ENCODE results near the gene PLA2G5. TPM values are rescaled to one million over a fixed set of nuclear protein-coding genes. Genes with fewer than 3 reads are reported as not detected.

PLA2G5 gene
- polyA plus RNA-seq, 2 donors = 4.0 to 4.2 TPM

DNA sequence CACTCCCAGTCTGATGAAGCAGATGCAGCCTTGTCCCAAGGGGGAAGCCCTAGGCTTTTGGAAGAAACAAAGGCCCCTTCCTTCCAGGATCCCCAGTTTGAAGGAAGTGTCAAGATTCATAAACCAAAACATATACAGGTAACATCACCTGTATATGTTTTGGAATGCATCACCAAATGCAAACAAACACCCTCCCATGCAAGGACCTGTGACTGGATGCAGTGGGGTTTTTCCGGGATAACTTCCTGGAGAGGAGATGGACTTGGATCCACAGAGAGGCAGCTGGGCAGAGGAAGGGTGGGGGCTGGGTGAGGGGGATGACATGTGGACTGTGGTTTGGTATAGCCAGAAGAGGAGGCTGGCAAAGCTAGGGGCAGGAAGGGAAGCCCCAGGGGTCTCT, 67.6 kb downstream of the PLA2G5 start:
- H3K4me1 ChIP-seq (ENCODE audit: control insufficient read depth in 2 of 2, insufficient read depth in 2 of 2, low read length in 1 of 2) = peaks cover 0 to 3% of the 10 kb centered on the region in 2 donors
- H3K36me3 ChIP-seq (ENCODE audit: control insufficient read depth in 2 of 2, insufficient read depth in 2 of 2, low read length in 1 of 2) = no peaks in the 10 kb centered on the region
- H3K27ac ChIP-seq (ENCODE audit: low read depth in 2 of 2, low read length in 1 of 2) = no peak overlapping the region
- H3K9me3 ChIP-seq (ENCODE audit: control insufficient read depth in 2 of 2, insufficient read depth in 1 of 2, low read depth in 1 of 2, low read length in 1 of 2) = no peaks in the 10 kb centered on the region
- H3K4me3 ChIP-seq (ENCODE audit: low read depth in 1 of 2, low read length in 2 of 2) = no peak overlapping the region
- H3K27me3 ChIP-seq (ENCODE audit: control insufficient read depth in 1 of 2, insufficient read depth in 2 of 2, low read length in 2 of 2) = no peaks in the 10 kb centered on the region
- WGBS, 2 donors = 86 to 87% methylated on average over 1 of the region's 1 CpG

GRCh38 chr1:20138346-20138745, 68.4 kb downstream of the PLA2G5 start:
- Histone ChIP-seq H3K4me1 (ENCODE audit: control insufficient read depth in 2 of 2, insufficient read depth in 2 of 2, low read length in 1 of 2) (peaks cover 0 to 3% of the 10 kb centered on the region in 2 donors), H3K36me3 (ENCODE audit: control insufficient read depth in 2 of 2, insufficient read depth in 2 of 2, low read length in 1 of 2) (no peaks in the 10 kb centered on the region), H3K9me3 (ENCODE audit: control insufficient read depth in 2 of 2, insufficient read depth in 1 of 2, low read depth in 1 of 2, low read length in 1 of 2) (no peaks in the 10 kb centered on the region), H3K27ac (ENCODE audit: low read depth in 2 of 2, low read length in 1 of 2) (no peak overlapping the region), H3K27me3 (ENCODE audit: control insufficient read depth in 1 of 2, insufficient read depth in 2 of 2, low read length in 2 of 2) (no peaks in the 10 kb centered on the region), H3K4me3 (ENCODE audit: low read depth in 1 of 2, low read length in 2 of 2) (no peak overlapping the region)
- WGBS, 2 donors = 90 to 91% methylated on average over 6 of the region's 6 CpGs

DNA sequence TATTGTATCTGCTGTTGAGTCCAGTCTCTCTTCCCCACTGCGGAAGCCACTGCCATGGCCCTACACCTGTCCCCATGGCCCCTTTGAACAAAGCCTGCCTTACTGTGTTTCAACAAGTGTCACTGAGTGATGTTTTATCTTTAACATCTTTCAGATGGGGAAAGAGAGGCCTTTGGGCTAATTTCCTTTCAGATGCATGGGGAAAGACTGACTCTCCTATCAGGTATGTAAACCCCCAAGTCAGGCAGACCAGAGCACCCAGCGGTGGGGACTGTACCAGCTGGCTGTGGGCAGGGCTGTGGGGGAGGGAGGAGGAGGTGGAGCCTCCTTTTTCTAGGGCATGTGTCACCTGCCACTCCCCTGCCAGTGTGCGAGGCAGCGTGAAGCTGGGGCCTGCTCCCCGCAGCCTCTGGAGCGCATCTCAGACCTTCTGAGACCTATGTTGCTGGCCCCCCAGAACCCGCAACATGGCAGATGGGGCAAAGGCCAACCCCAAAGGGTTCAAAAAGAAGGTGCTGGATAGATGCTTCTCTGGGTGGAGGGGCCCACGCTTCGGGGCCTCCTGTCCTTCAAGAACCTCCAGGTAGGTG, 69.1 kb downstream of the PLA2G5 start, which contains the start of gene PLA2G2F:
TSS of gene PLA2G2F (plus strand) at position 363 of the 590 bp plus-strand sequence. CDS start at position 468, 105 bp downstream.
- Histone ChIP-seq H3K4me1 (ENCODE audit: control insufficient read depth in 2 of 2, insufficient read depth in 2 of 2, low read length in 1 of 2) (peaks cover 0 to 3% of the 10 kb centered on the region in 2 donors), H3K27ac (ENCODE audit: low read depth in 2 of 2, low read length in 1 of 2) (no peak within 1 kb of the TSS), H3K27me3 (ENCODE audit: control insufficient read depth in 1 of 2, insufficient read depth in 2 of 2, low read length in 2 of 2) (no peaks in the 10 kb centered on the region), H3K9me3 (ENCODE audit: control insufficient read depth in 2 of 2, insufficient read depth in 1 of 2, low read depth in 1 of 2, low read length in 1 of 2) (no peaks in the 10 kb centered on the region), H3K4me3 (ENCODE audit: low read depth in 1 of 2, low read length in 2 of 2) (no peak within 1 kb of the TSS), H3K36me3 (ENCODE audit: control insufficient read depth in 2 of 2, insufficient read depth in 2 of 2, low read length in 1 of 2) (no peaks in the 10 kb centered on the region)
- WGBS, 2 donors = 89 to 91% methylated on average over 9 of the region's 9 CpGs

- no peaks in the 10 kb centered on the region for H3K36me3 ChIP-seq (ENCODE audit: control insufficient read depth in 2 of 2, insufficient read depth in 2 of 2, low read length in 1 of 2)
- H3K27me3 ChIP-seq (ENCODE audit: control insufficient read depth in 1 of 2, insufficient read depth in 2 of 2, low read length in 2 of 2) = no peaks in the 10 kb centered on the region
- 82 to 89% methylated on average over 13 of the region's 13 CpGs for WGBS, 2 donors
Measured at GRCh38 chr1:20139776-20140612, 70.0 kb downstream of the PLA2G5 start.

DNA sequence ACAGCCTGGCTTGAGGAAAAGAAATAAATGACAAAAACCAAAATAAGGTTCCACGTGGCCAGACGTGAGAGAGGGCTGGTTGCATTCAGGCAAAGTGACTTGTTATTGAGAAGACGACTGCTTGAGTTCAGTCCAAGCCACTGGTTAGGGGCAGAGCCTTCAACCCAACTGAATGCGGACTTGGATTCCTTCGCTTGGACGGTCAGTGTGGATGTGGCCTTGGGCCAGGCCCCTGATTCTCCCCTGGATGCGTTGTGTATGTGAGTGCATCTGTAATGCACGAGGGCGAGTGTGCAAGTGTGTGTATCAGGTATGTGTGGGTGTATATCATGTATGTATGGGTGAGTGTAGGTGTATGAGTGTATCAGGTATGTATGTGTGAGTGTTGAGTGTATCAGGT, 71.0 kb downstream of the PLA2G5 start:
- Histone ChIP-seq H3K36me3 (ENCODE audit: control insufficient read depth in 2 of 2, insufficient read depth in 2 of 2, low read length in 1 of 2) (no peaks in the 10 kb centered on the region), H3K9me3 (ENCODE audit: control insufficient read depth in 2 of 2, insufficient read depth in 1 of 2, low read depth in 1 of 2, low read length in 1 of 2) (no peaks in the 10 kb centered on the region), H3K4me3 (ENCODE audit: low read depth in 1 of 2, low read length in 2 of 2) (no peak overlapping the region), H3K4me1 (ENCODE audit: control insufficient read depth in 2 of 2, insufficient read depth in 2 of 2, low read length in 1 of 2) (peaks cover 0 to 6% of the 10 kb centered on the region in 2 donors), H3K27me3 (ENCODE audit: control insufficient read depth in 1 of 2, insufficient read depth in 2 of 2, low read length in 2 of 2) (no peaks in the 10 kb centered on the region), H3K27ac (ENCODE audit: low read depth in 2 of 2, low read length in 1 of 2) (no peak overlapping the region)
- 85 to 87% methylated on average over 9 of the region's 9 CpGs for WGBS, 2 donors

More at GRCh38 chr1:20139776-20140612, 70.0 kb downstream of the PLA2G5 start:
- Histone ChIP-seq H3K4me1 (ENCODE audit: control insufficient read depth in 2 of 2, insufficient read depth in 2 of 2, low read length in 1 of 2) (peaks cover 0 to 6% of the 10 kb centered on the region in 2 donors), H3K9me3 (ENCODE audit: control insufficient read depth in 2 of 2, insufficient read depth in 1 of 2, low read depth in 1 of 2, low read length in 1 of 2) (no peaks in the 10 kb centered on the region), H3K27ac (ENCODE audit: low read depth in 2 of 2, low read length in 1 of 2) (no peak overlapping the region), H3K4me3 (ENCODE audit: low read depth in 1 of 2, low read length in 2 of 2) (no peak overlapping the region)

DNA sequence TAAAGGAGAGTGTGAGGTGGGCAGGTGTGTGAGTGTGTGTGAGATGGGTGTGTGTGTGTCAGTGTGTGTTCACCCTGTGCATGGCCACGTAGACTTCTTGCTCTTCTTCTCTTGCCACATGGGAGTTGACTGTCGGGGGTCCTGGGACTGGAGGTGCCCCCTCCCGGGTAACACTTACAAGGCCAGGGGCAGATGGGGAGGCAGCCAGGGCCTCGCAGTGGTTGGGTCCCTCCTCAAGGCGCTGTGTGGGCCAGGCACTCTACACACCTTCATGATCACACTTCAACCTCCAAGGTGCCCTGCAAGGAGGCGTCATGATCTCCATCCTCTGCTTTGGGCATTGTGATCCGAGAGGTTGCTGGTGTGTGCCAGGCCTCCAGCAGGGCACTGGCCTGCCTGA, 71.5 kb downstream of the PLA2G5 start:
- H3K9me3 ChIP-seq (ENCODE audit: control insufficient read depth in 2 of 2, insufficient read depth in 1 of 2, low read depth in 1 of 2, low read length in 1 of 2) = no peaks in the 10 kb centered on the region
- H3K27me3 ChIP-seq (ENCODE audit: control insufficient read depth in 1 of 2, insufficient read depth in 2 of 2, low read length in 2 of 2) = no peaks in the 10 kb centered on the region
- no peak overlapping the region for H3K27ac ChIP-seq (ENCODE audit: low read depth in 2 of 2, low read length in 1 of 2)
- H3K4me3 ChIP-seq (ENCODE audit: low read depth in 1 of 2, low read length in 2 of 2) = no peak overlapping the region
- H3K4me1 ChIP-seq (ENCODE audit: control insufficient read depth in 2 of 2, insufficient read depth in 2 of 2, low read length in 1 of 2) = peaks cover 0 to 6% of the 10 kb centered on the region in 2 donors
- WGBS, 2 donors = 91% methylated on average over 7 of the region's 7 CpGs
- H3K36me3 ChIP-seq (ENCODE audit: control insufficient read depth in 2 of 2, insufficient read depth in 2 of 2, low read length in 1 of 2) = no peaks in the 10 kb centered on the region

Other genes with a start within 250 kb of the PLA2G5 start
- 1 to 10 TPM; 1.4 to 2.4 TPM for gene OTUD3, start 187.8 kb upstream of the PLA2G5 start, polyA plus RNA-seq
- not detected for gene PLA2G2E, start 146.6 kb upstream of the PLA2G5 start, polyA plus RNA-seq
- 10 to 100 TPM; 15.7 to 81.7 TPM for gene PLA2G2A, start 90.6 kb upstream of the PLA2G5 start, polyA plus RNA-seq
- under 1 TPM in 1 of 2 donors, not detected in 1; 0.02 TPM for gene PLA2G2D, start 49.3 kb downstream of the PLA2G5 start, polyA plus RNA-seq
- gene PLA2G2F, start 69.1 kb downstream of the PLA2G5 start, polyA plus RNA-seq = under 1 TPM; 0.01 to 0.02 TPM
- gene UBXN10, start 115.9 kb downstream of the PLA2G5 start, polyA plus RNA-seq = 1 to 10 TPM in 1 of 2 donors, under 1 TPM in 1; 0.35 to 1.2 TPM
- under 1 TPM; 0.07 to 0.14 TPM for gene PLA2G2C, start 116.3 kb downstream of the PLA2G5 start, polyA plus RNA-seq
- not detected for gene VWA5B1, start 220.7 kb downstream of the PLA2G5 start, polyA plus RNA-seq

All from esophagus (tissue), 2 donors.